ENCODE data around the gene ZGPAT. TPM values are rescaled to one million over a fixed set of nuclear protein-coding genes. Genes with fewer than 3 reads are reported as not detected.
A peak's percentile ranks its signal among the peaks of the same experiment; 100 is the strongest.

Gene ZGPAT
- total and polyA plus RNA-seq, 9 of the 15 experiments (the other 6 are each of a cell fraction or from before 2014, with no cell fraction given): 0.14 to 26.6 (median 7.4) TPM

GRCh38 chr20:63731410-63731809, 23.6 kb downstream of the ZGPAT start:
- Histone ChIP-seq H3K4me3 (no peak overlapping the region), H3K36me3 (ENCODE audit: control insufficient read depth, insufficient read depth, low read length) (peaks cover 73% of the 10 kb centered on the region; the same call in 2 of the 3 replicates), H4K20me1 (replicated peaks; ENCODE audit: control insufficient read depth, insufficient read depth, low read length) (0 out of 2 replicates have a peak, but pooled peaks cover 5% of the 10 kb centered on the region), H3K9ac (ENCODE audit: insufficient read depth in 1 of 2, low read depth in 2 of 2, low read length in 2 of 2) (no peak overlapping the region), H3K4me2 (ENCODE audit: insufficient read depth, low read length) (no peak overlapping the region), H3K9me1 (ENCODE audit: control insufficient read depth, insufficient read depth, low read length) (no peaks in the 10 kb centered on the region), H3K9me3 (replicated peaks; ENCODE audit: control insufficient read depth, insufficient read depth, low read depth, low read length) (peaks cover 4% of the 10 kb centered on the region), H3K27me3 (ENCODE audit: control insufficient read depth in 2 of 2, insufficient read depth in 2 of 2, low read length in 2 of 2) (no peaks in the 10 kb centered on the region), H3K4me1 (replicated peaks in 1 of 2; ENCODE audit: control insufficient read depth in 2 of 2, insufficient read depth in 2 of 2, low read length in 2 of 2) (peaks cover 5 to 39% of the 10 kb centered on the region in 2 experiments; a peak in 4 of 5 replicates), H2AFZ (ENCODE audit: low read depth, low read length) (no peak overlapping the region), H3K79me2 (ENCODE audit: control insufficient read depth, insufficient read depth, low read length) (peaks cover 30% of the 10 kb centered on the region), H3K27ac (ENCODE audit: extremely low read depth, low read depth, low read length) (no peak overlapping the region)
- ATAC-seq: no peak
- peak; percentile 57 for FAIRE-seq
- ChIA-PET POLR2A (no interaction called here), CTCF (ENCODE audit: low intra/inter-chr PET ratio) (no interaction called here)
- 70% methylated on average over 5 of the region's 5 CpGs for WGBS (ENCODE audit: insufficient coverage, low coverage, missing lambda C conversion rate)
- in situ Hi-C loops (cut with MboI): no loop called here
- intact Hi-C loops (cut with micrococcal nuclease): no loop called here
- BruUV-seq (replicated peaks): no TSS peak
- TF ChIP-seq ZHX1 (conservative IDR thresholded peaks at IDR 0.05; ENCODE audit: low read length) (no peak), SRSF3 (IDR thresholded peaks at IDR 0.05; ENCODE audit: insufficient read depth, low read length) (no peak), EWSR1 (IDR thresholded peaks at IDR 0.05; ENCODE audit: borderline replicate concordance, low read depth, partially characterized antibody) (no peak), JUND (IDR thresholded peaks at IDR 0.05; ENCODE audit: borderline replicate concordance, low read depth, low read length) (no peak), JUND (tag; IDR thresholded peaks at IDR 0.05; ENCODE audit: borderline replicate concordance, low read depth, low read length) (no peak), RBM25 (IDR thresholded peaks at IDR 0.05; ENCODE audit: low read depth, low read length, severe bottlenecking) (no peak), REST (IDR thresholded peaks at IDR 0.05; ENCODE audit: borderline replicate concordance) (no peak), REST (CRISPR knock-in tag; IDR thresholded peaks at IDR 0.05; ENCODE audit: low read depth) (no peak), TEAD4 (IDR thresholded peaks at IDR 0.05; ENCODE audit: low read length) (no peak), TEAD4 (CRISPR knock-in tag; IDR thresholded peaks at IDR 0.05; ENCODE audit: borderline replicate concordance) (no peak), RFX5 (IDR thresholded peaks at IDR 0.05; ENCODE audit: low read depth, low read length) (no peak)
- DNase-seq (ENCODE audit: extremely low read depth in 1 of 4, low spot score in 3 of 4): no peak
